ENCODE data around the gene SAMM50.

The SAMM50 gene

GRCh38 chr22:43969989-43970755, 14.9 kb downstream of the SAMM50 start:
- Histone ChIP-seq H3K36me3 (peaks cover 65% of the 10 kb centered on the region), H3K4me1 (no peaks in the 10 kb centered on the region), H3K4me3 (ENCODE audit: low read depth, low read length) (no peak overlapping the region), H3K27me3 (no peaks in the 10 kb centered on the region), H3K9me3 (no peaks in the 10 kb centered on the region)
- DNase-seq = no peak
- no peak for TF ChIP-seq CTCF (IDR thresholded peaks at IDR 0.05; ENCODE audit: low read depth, low read length)

GRCh38 chr22:43971112-43971511, 15.9 kb downstream of the SAMM50 start:
- Histone ChIP-seq H3K9me3 (no peaks in the 10 kb centered on the region), H3K36me3 (peaks cover 63% of the 10 kb centered on the region), H3K4me3 (ENCODE audit: low read depth, low read length) (no peak overlapping the region), H3K4me1 (no peaks in the 10 kb centered on the region), H3K27me3 (no peaks in the 10 kb centered on the region)
- DNase-seq = no peak
- TF ChIP-seq CTCF (IDR thresholded peaks at IDR 0.05; ENCODE audit: low read depth, low read length) = no peak

GRCh38 chr22:43972931-43973462, 17.8 kb downstream of the SAMM50 start:
- Histone ChIP-seq H3K36me3 (peaks cover 57% of the 10 kb centered on the region), H3K4me3 (ENCODE audit: low read depth, low read length) (no peak overlapping the region), H3K4me1 (no peaks in the 10 kb centered on the region), H3K27me3 (no peaks in the 10 kb centered on the region), H3K9me3 (no peaks in the 10 kb centered on the region)
- no peak for TF ChIP-seq CTCF (IDR thresholded peaks at IDR 0.05; ENCODE audit: low read depth, low read length)
- no peak for DNase-seq

GRCh38 chr22:43974028-43974545, 18.8 kb downstream of the SAMM50 start:
- no peak for DNase-seq
- H3K4me1 ChIP-seq = no peaks in the 10 kb centered on the region
- no peak for TF ChIP-seq CTCF (IDR thresholded peaks at IDR 0.05; ENCODE audit: low read depth, low read length)
- H3K9me3 ChIP-seq = no peaks in the 10 kb centered on the region
- no peaks in the 10 kb centered on the region for H3K27me3 ChIP-seq
- H3K36me3 ChIP-seq = peaks cover 55% of the 10 kb centered on the region
- H3K4me3 ChIP-seq (ENCODE audit: low read depth, low read length) = no peak overlapping the region

GRCh38 chr22:43975041-43975440, 19.8 kb downstream of the SAMM50 start:
- no peak for TF ChIP-seq CTCF (IDR thresholded peaks at IDR 0.05; ENCODE audit: low read depth, low read length)
- Histone ChIP-seq H3K4me1 (no peaks in the 10 kb centered on the region), H3K4me3 (ENCODE audit: low read depth, low read length) (no peak overlapping the region), H3K27me3 (no peaks in the 10 kb centered on the region), H3K9me3 (no peaks in the 10 kb centered on the region), H3K36me3 (peaks cover 59% of the 10 kb centered on the region)
- DNase-seq = no peak

All from BE2C (cell line).